HCT116 (cell line): ENCODE data around the gene TYROBP.

Experiments used
- CEBPB ChIP-seq: IDR thresholded peaks from 2 replicates; pipeline ENCODE4 v1.6.1; 2012; ENCODE audit warnings: low read depth
- CTCF ChIP-seq, 3 experiments: fragments of 200-600 bp in 1 of 3; sonication (generic) in 1 of 3; IDR thresholded peaks in 2 of 3; conservative IDR thresholded peaks in 1 of 3; 2 replicates each; pipeline ENCODE4 v1.5.1; 2012 to 2017; ENCODE audit warnings: low read depth in 2 of 3, low read length in 2 of 3, antibody characterized with exemption in 1 of 3, borderline replicate concordance in 1 of 3, control low read depth in 1 of 3, mild to moderate bottlenecking in 1 of 3, mixed read lengths in 1 of 3, mixed run types in 1 of 3, moderate library complexity in 1 of 3; ENCODE audit not compliant: insufficient read depth in 1 of 3
- EZH2 ChIP-seq: fragments of 200-600 bp; sonication (generic); IDR thresholded peaks from 2 replicates; pipeline ENCODE4 v1.6.1; 2017; ENCODE audit warnings: antibody characterized with exemption, mixed run types
- EZH2phosphoT487 ChIP-seq: fragments of 200-600 bp; IDR thresholded peaks from 2 replicates; pipeline ENCODE4 v1.6.1; 2018; ENCODE audit warnings: antibody characterized with exemption, borderline replicate concordance
- JUND ChIP-seq: IDR thresholded peaks from 2 replicates; pipeline ENCODE4 v1.6.1; 2012
- POLR2A ChIP-seq: IDR thresholded peaks from 2 replicates; pipeline ENCODE4 v1.7.0; 2011; ENCODE audit warnings: borderline replicate concordance; ENCODE audit not compliant: insufficient read depth, insufficient read length; ENCODE audit errors: extremely low read depth
- POLR2AphosphoS5 ChIP-seq: IDR thresholded peaks from 2 replicates; pipeline ENCODE4 v1.6.1; 2011; ENCODE audit warnings: mild to moderate bottlenecking, low read depth, low read length, moderate library complexity
- SIN3A ChIP-seq: IDR thresholded peaks from 2 replicates; pipeline ENCODE4 v1.6.1; 2012; ENCODE audit warnings: low read depth
- SP1 ChIP-seq: IDR thresholded peaks from 2 replicates; pipeline ENCODE4 v1.6.1; 2012; ENCODE audit warnings: low read depth
- TCF7L2 ChIP-seq: IDR thresholded peaks from 2 replicates; pipeline ENCODE4 v1.7.0; 2011; ENCODE audit warnings: borderline replicate concordance, inconsistent platforms; ENCODE audit not compliant: insufficient read depth, insufficient read length; ENCODE audit errors: extremely low read depth
- ZNF274 ChIP-seq: fragments of 200-500 bp; sonication (Bioruptor generic); IDR thresholded peaks from 2 replicates; pipeline ENCODE4 v1.6.1; 2014; ENCODE audit warnings: mild to moderate bottlenecking, low read depth, low read length, inconsistent platforms

GRCh38 chr19:35883882-35884281 lies 24.2 kb downstream of the TYROBP start:
- TF ChIP-seq EZH2 (no peak), EZH2phosphoT487 (no peak), POLR2A (no peak), CTCF (IDR thresholded peaks at IDR 0.05 in 2 of 3, conservative IDR thresholded peaks at IDR 0.05 in 1 of 3; ENCODE audit: borderline replicate concordance in 1 of 3, insufficient read depth in 1 of 3, low read depth in 2 of 3, low read length in 2 of 3) (no peak), SP1 (no peak), JUND (no peak), SIN3A (no peak), CEBPB (no peak), TCF7L2 (no peak), ZNF274 (no peak), POLR2AphosphoS5 (0 out of 2 replicates have a peak, but pooled peaks have one; percentile 5)
